ENCODE data around the gene GARRE1. TPM values are rescaled to one million over a fixed set of nuclear protein-coding genes. Genes with fewer than 3 reads are reported as not detected.

Gene GARRE1
- total and polyA plus RNA-seq, 2 of the 4 experiments (the other 2 are of a cell fraction): 13.8 to 16.9 TPM

- Histone ChIP-seq H3K27ac (ENCODE audit: insufficient read depth, low read length) (no peak overlapping the region), H4K8ac (ENCODE audit: low read depth in 2 of 2, low read length in 2 of 2) (no peak overlapping the region), H3K36me3 (ENCODE audit: control insufficient read depth, insufficient read depth, low read length) (peaks cover 29% of the 10 kb centered on the region), H3K56ac (ENCODE audit: extremely low read depth, insufficient read depth, low read length) (no peak overlapping the region), H3K4me2 (ENCODE audit: low read depth, low read length) (no peak overlapping the region), H4K20me1 (ENCODE audit: insufficient read depth, low read length) (peaks cover 49% of the 10 kb centered on the region), H2AFZ (replicated peaks; ENCODE audit: low read length, poor library complexity) (no peak overlapping the region), H3K4me1 (ENCODE audit: control insufficient read depth, insufficient read depth, low read length) (peaks cover 5% of the 10 kb centered on the region), H3K79me1 (ENCODE audit: low read depth in 1 of 2, low read length in 2 of 2) (peaks cover 16 to 65% of the 10 kb centered on the region in 2 experiments), H3K23ac (ENCODE audit: low read depth, low read length) (no peak overlapping the region), H4K5ac (ENCODE audit: low read depth, low read length) (no peak overlapping the region), H2BK5ac (ENCODE audit: low read depth, low read length, poor library complexity, severe bottlenecking) (no peak overlapping the region), H3K18ac (ENCODE audit: low read depth, low read length) (no peak overlapping the region), H3K9me3 (ENCODE audit: control insufficient read depth, insufficient read depth, low read length) (no peaks in the 10 kb centered on the region), H3K9ac (ENCODE audit: low read depth, low read length) (no peak overlapping the region), H3K4me3 (ENCODE audit: insufficient read depth, low read depth, low read length) (no peak overlapping the region), H4K91ac (ENCODE audit: insufficient read depth, low read depth, low read length) (no peak overlapping the region), H2BK120ac (ENCODE audit: low read depth, low read length) (no peak overlapping the region), H2AK5ac (ENCODE audit: low read depth, low read length) (no peak overlapping the region), H3K14ac (replicated peaks; ENCODE audit: low read depth, low read length) (no peak overlapping the region), H3K27me3 (ENCODE audit: control insufficient read depth, insufficient read depth, low read length) (no peaks in the 10 kb centered on the region), H2BK15ac (ENCODE audit: low read depth, low read length) (no peak overlapping the region), H2AK9ac (replicated peaks; ENCODE audit: low read depth, low read length, poor library complexity) (no peak overlapping the region), H3K4ac (ENCODE audit: low read depth, low read length) (no peak overlapping the region), H2BK20ac (ENCODE audit: low read depth, low read length) (no peak overlapping the region), H3K9me1 (ENCODE audit: insufficient read depth, low read length) (peaks cover 9% of the 10 kb centered on the region)
- ChIA-PET POLR2A (ENCODE audit: unreplicated experiment) (no interaction called here), CTCF (interaction anchor here (1.1 kb wide), 1 partner anchor 34 kb away, joined by 3 read pairs; no protein-coding TSS in a partner anchor)
- ATAC-seq (ENCODE audit: low read depth): no peak
- no TSS peak for BruUV-seq (replicated peaks)
- in situ Hi-C loops (cut with MboI; ENCODE audit: low sequenced_read_pairs) (no loop called here), dilution Hi-C loops (cut with HindIII; ENCODE audit: low sequenced_read_pairs, unreplicated experiment) (no loop called here), intact Hi-C loops (cut with micrococcal nuclease) (loop anchor here (5.0 kb wide), 1 partner anchor 37 kb away; no protein-coding TSS in a partner anchor)
- DNase-seq: no peak
- TF ChIP-seq BHLHE40 (IDR thresholded peaks at IDR 0.05; ENCODE audit: low read depth, low read length) (no peak), CEBPB (IDR thresholded peaks at IDR 0.05; ENCODE audit: low read depth, low read length) (no peak), ELK1 (IDR thresholded peaks at IDR 0.05; ENCODE audit: borderline replicate concordance, low read depth, low read length) (no peak), MXI1 (IDR thresholded peaks at IDR 0.05; ENCODE audit: borderline replicate concordance, low read depth, low read length) (no peak), MAFK (IDR thresholded peaks at IDR 0.05; ENCODE audit: low read depth, low read length) (no peak), NFE2L2 (IDR thresholded peaks at IDR 0.05; ENCODE audit: low read depth, low read length) (no peak), RFX5 (IDR thresholded peaks at IDR 0.05; ENCODE audit: low read depth, low read length) (no peak), MAZ (IDR thresholded peaks at IDR 0.05; ENCODE audit: borderline replicate concordance, low read depth, low read length) (no peak), RCOR1 (IDR thresholded peaks at IDR 0.05; ENCODE audit: insufficient replicate concordance, low read length) (no peak), SMC3 (IDR thresholded peaks at IDR 0.05; ENCODE audit: low read depth, low read length) (no peak), FOS (IDR thresholded peaks at IDR 0.05; ENCODE audit: low read depth, low read length) (no peak), POLR2A (IDR thresholded peaks at IDR 0.05; ENCODE audit: low read depth, low read length) (no peak), CHD1 (IDR thresholded peaks at IDR 0.05; ENCODE audit: low read depth, low read length) (no peak), CTCF (conservative IDR thresholded peaks at IDR 0.05; ENCODE audit: low read depth, low read length) (no peak)
- WGBS, 2 experiments (ENCODE audit: extremely low coverage in 2 of 2, insufficient read length in 1 of 2): no CpG with 5 or more reads among the region's 4 CpGs
These were observed 40.3 kb upstream of the GARRE1 start for GRCh38 chr19:34214040-34214439.

Data from IMR-90 (cell line).